ENCODE data around the gene PRUNE2.

DNA sequence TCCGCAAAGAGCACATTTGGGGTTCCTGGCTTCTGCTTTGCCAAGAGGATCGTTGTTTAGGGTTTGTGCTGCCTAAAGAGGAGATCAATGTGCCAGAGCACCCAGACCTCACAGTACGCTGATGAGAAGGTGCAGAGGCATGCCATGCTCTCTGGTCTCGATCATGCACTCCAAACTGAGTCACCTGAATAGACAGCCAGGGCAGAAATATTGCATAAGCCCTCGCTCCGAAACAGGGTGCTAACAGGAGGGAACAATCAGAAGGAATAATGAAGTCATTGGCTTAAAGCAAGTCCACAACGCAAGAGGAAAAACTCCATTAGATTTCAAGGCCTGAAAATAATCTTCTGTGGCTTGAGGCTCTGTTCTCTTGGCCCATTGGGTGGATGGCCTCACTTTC lies 322.7 kb downstream of the PRUNE2 start:
- TF ChIP-seq CTCF (conservative IDR thresholded peaks at IDR 0.05; ENCODE audit: low read length) = no peak
- no peak for TF ChIP-seq EZH2phosphoT487 (IDR thresholded peaks at IDR 0.05; ENCODE audit: borderline replicate concordance, low read depth, low read length)

Measured in OCI-LY7 (cell line).